HEK293 (cell line): Measurements from ENCODE around the gene HSDL2.

Experiments
- ZBTB21 ChIP-seq: fragments of 450-650 bp; formaldehyde crosslinking; IDR thresholded peaks from 2 replicates; pipeline ENCODE4 v1.5.1; 2017; ENCODE audit warnings: missing biosample characterization, missing genetic modification characterization
- ZFP41 ChIP-seq: fragments of 450-650 bp; formaldehyde crosslinking; IDR thresholded peaks from 2 replicates; pipeline ENCODE4 v1.5.1; 2016; ENCODE audit warnings: missing biosample characterization, missing genetic modification characterization, borderline replicate concordance
- ZNF830 ChIP-seq: fragments of 450-650 bp; IDR thresholded peaks from 2 replicates; pipeline ENCODE4 v1.5.0; 2018; ENCODE audit warnings: missing biosample characterization, missing genetic modification characterization, low read depth, mild to moderate bottlenecking, moderate library complexity
- TF ChIP-seq, protein P1 (sequence below): fragments of 450-650 bp; formaldehyde crosslinking; IDR thresholded peaks from 2 replicates; pipeline ENCODE4 v1.5.1; 2016; ENCODE audit warnings: missing biosample characterization, missing genetic modification characterization

DNA sequence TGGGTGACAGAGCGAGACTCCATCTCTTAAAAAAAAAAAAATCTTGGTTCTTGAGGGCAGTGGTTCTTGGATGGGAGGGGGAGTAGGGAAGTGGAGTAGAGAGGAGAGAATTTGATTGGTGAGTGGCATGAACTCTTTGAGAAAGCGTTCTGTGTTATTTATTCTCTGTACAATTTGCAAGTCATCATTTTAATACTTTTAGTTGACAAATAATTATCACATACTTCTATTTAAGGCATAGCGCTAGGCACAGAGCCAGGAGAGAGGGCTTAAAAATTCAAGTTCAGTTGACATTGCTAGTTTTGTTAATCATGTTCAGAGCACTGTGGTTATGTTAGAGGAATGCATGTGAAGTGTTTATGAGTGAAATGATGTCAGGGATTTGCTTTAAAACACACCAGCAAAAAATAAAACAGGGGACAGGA is 24.6 kb downstream of the HSDL2 start:
- TF ChIP-seq ZBTB21 = no peak
- no peak for TF ChIP-seq ZNF830
- TF ChIP-seq ZFP41 (tag by site-specific recombination) = no peak
- TF ChIP-seq, protein P1, sequence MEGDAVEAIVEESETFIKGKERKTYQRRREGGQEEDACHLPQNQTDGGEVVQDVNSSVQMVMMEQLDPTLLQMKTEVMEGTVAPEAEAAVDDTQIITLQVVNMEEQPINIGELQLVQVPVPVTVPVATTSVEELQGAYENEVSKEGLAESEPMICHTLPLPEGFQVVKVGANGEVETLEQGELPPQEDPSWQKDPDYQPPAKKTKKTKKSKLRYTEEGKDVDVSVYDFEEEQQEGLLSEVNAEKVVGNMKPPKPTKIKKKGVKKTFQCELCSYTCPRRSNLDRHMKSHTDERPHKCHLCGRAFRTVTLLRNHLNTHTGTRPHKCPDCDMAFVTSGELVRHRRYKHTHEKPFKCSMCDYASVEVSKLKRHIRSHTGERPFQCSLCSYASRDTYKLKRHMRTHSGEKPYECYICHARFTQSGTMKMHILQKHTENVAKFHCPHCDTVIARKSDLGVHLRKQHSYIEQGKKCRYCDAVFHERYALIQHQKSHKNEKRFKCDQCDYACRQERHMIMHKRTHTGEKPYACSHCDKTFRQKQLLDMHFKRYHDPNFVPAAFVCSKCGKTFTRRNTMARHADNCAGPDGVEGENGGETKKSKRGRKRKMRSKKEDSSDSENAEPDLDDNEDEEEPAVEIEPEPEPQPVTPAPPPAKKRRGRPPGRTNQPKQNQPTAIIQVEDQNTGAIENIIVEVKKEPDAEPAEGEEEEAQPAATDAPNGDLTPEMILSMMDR (tag by site-specific recombination) = no peak
